RKO (cell line): ENCODE measurements around the gene KCNIP3.
A peak's percentile ranks its signal among the peaks of the same experiment; 100 is the strongest.
"Not testable (repeated sequence)": the region's sequence is repeated elsewhere in the genome, so short reads cannot be mapped to it uniquely, and the experiment has no call there.

Source experiments
- DNase-seq: peaks from one replicate; pipeline ENCODE4 v3.0.0-alpha.2; 2016; ENCODE audit warnings: low spot score

KCNIP3 gene

DNA sequence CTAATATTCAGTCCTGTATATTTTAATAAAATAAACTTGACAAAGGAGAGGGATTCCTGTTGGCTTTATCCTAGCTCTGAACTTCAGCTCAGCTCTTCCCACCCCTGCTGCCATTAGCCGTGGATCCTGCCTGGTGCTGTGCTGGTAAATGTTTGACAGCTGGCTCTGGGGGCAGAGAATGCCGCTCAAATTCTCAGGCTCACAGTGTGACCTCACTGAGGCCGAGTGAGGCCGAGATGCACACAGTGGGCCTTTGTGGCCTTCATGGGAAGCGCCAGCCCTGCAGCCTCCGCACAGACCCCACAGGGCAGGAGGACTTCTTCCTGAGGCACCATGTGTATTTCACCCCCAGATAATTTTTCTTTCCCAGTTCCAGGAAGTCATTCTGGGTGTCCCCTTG lies 88.9 kb downstream of the KCNIP3 start:
- no peak for DNase-seq

DNA sequence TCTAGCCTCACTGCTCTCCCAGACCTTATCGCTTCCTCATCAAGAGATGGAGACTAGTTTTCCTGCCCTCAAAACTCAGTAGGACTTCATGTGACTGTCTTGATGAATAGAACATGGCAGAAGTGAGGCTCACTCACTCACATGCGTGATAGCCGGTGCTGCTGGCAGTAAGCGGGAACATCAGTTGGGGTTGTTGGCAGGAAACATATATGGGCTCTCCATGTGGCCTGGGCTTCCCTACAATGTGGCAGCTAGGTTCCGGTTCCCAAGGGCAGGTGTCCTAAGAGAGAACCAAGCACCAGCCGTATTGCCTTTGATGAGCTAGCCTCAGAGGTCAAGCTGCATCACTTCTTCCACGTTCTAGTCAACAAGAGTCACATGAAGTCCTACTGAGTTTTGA lies 90.2 kb downstream of the KCNIP3 start:
- no peak for DNase-seq

DNA sequence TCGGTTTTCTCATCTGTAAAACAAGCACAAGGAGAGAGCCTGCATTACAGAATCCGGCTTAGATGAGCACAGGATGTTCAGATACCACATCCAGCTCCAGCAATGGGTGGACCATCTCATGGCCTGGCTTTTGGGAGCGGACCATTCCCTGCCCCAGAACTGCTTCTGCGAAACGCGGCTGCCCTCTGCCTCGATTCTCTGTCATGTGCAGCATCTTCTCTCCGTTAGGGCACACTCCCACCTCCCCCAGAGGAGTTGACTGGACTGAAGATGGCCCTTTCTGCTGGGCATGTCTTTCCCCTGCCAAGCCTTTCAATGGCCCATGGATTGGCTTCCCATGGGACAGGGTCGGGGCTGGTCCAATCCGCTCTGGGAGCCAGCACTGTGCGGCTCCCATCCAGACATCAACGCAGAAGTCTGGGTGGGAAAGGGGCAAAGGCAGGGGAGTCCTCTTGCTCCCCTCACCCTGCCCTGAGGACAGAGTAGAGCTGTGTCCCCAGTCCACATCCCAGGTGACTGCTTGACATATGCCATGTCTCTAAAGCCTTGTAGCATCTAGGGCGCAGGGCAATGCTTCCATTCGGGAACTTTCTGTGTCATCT lies 91.0 kb downstream of the KCNIP3 start:
- DNase-seq = no peak

DNA sequence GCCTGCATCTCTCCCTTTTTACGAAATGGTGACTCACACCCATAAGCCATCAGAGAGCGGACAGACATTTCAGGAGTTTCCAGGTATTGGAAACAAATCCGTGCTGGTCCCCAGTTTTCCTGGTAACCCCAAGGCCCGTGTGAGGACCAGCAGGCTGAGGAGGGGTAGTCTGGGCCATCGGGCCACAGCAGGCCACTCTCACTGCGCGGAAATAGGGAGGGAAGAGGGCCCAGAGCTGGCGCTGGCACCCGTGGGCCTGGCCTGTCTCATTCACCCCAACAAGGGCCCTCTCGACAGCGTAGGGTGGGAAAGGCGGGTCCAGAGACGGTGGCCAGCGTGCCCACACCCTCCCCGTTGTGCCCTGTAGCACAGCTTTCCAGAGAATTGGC lies 91.7 kb downstream of the KCNIP3 start:
- DNase-seq = no peak

DNA sequence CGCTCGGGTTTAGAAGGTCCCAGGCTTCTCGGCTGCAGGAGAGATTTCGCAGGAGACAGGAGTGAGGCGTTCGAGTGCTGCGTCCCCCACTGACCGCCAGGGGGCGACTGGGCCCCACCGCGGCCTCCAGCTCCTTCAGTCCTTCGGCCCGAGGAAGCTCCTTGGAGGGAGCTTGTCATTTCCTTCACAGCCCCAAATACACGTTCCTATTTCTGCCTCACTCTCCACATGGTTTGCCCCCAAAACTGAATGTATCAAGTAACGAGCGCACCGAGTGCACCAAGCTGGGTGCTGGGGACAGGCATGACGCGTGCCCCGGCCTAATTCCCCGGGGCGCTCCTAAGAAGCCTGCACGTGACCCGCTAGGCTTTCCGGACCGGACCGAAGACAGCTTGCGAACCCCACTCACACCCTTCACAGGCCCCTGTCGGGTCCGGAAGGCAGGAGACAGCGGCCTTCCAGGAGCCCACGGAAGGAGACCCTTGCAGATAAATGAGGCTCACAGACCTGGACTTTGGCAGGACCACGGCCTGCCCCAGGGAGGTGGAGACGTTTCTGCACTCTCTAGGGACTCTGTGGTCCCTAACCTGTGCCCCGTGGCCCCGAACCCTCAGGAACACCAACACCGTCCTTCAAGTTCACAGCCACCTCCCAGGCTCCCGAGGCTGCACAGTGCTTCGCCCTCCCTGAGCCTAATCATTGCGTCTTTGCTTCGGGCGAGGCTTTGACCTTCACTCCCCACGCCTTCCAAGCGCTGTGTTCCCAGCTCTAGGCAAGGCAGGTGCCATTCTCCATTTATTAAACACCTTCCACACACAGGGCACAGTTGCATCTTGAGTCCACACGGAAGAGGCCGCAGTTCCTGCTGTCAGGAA lies 92.3 kb downstream of the KCNIP3 start:
- DNase-seq = peak; percentile 59

DNA sequence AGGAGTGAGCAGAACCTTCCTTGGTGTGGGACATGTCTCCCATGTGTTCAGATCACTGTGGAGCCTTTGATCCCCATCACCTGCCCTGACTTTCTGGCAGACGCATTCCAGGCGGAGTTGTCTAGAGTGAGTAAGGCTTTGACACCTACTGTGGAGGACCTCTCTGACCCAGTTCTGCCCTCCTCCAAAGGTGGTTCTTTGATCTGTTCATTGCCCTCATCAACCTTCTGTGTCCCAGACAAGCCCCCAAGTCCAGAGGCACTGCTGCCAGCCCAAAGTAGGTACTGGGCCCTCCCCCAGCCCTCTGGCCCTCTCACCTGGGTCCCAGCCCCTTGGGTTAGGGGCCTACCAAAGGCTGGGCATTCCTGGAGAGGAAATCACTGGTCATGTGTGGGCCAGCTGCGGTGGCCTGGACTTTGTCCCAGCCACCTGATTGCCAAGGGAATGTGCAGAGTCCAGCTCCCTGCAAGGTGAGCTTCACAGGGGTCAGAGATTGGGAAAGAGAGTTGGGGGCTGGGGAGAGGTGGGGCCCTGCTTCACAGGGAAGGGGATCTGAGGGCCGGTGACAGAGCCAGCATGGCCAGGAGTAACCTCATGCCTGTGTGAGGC lies 93.2 kb downstream of the KCNIP3 start:
- no peak for DNase-seq

DNA sequence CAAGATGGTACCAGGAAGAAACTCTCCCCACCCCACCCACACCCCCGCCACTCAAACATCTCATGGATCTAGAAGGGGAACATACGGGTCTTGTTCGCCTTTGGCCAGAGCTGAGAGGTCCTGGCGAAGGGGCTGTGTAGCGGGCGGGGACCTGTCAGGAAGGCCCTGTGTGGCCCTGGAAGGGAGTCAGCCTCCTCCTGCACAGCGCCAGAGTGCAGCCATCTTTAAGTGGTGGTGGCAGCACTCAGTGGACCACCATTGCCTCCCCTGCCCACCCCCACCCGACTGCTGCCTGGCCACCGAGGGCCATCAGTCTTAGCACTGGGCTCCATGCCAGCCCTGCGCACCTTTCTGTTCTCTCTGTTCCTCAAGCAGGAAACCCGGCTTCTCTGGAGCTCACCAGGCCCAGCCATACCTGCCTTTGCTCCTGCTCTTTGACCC lies 93.8 kb downstream of the KCNIP3 start:
- no peak for DNase-seq

DNA sequence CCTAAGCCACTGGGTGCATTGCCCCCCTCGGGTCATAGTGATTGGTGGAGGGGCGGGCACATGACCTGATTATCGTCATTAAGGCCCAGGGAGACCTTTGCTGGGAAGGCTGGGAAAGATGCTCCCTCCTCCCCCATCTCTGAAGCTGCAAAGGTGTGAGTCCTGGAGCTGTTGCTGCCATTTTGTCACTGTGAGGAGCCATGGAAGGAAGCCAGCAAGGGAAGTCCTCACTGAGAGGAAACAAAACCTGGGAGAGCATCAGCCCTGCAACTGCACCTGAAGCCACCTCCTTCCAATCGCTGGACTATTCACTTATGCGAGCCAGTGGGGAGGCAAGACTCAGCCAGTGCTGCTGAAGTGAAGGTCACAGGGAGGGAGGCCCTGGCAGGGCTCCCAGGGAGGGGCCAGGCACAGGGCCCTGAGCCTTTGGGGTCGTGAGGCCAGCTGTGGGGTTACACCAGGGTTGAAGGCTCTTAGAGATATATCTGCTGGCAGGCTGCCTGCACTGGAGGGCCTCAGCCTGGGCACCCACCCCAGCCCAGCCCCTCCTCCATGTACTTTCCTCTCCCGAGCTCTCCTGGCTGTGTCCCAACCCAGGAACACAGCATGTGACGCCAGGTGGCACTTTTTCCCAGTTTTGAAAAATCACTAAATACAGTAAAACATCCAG lies 94.6 kb downstream of the KCNIP3 start:
- no peak for DNase-seq

DNA sequence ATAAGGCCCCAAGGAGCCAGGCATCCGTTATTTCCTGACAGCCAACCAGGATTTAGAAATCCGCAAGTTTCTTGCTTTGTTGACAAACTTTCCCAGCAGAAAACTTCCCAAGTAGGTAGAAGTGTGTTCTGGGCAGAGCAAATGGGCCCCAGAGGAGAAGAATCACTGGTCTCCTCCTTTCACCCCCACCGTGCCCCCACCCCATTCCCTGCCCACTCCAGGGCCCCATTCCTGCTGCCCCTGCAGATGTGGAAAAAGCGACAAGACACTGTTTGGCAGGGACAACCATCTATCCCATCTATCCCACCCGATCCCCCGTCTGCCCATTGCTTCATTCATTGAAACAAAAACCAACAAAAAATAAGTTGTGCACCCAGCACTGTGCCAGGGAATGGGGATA lies 95.2 kb downstream of the KCNIP3 start:
- no peak for DNase-seq

DNA sequence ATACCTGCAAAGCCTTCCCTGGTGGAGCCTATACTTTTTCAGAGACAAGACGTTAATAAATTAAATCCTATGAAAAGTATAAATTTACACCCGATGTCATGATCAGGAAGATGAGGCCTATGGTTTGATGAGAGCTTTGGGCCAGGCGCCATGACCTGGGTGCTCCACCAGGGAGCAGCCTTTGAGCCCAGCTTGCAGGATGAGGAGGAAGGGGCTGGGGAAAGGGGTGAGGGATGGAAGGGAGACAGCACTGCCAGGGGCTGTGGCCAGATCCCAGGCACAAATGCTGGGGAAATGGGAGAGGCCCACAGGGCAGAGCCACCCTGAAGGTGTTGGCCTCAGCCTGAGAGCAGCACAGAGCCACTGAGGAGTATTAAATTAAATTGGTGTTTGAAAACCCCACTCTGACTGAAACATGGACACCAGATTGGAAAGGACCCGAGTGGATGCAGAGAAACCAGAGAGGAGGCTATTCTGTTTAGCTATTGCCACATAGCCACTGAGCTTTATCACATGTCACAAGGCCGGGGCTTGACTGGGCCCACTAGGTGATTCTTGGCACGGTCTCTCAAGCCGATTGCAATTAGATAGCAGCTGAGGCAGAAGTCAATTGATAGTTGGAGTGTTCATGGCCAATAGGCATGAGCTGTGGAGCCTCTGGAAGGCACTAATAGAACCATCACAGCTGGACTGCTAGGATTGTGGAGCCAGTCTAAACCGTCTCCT lies 95.7 kb downstream of the KCNIP3 start:
- DNase-seq = no peak

DNA sequence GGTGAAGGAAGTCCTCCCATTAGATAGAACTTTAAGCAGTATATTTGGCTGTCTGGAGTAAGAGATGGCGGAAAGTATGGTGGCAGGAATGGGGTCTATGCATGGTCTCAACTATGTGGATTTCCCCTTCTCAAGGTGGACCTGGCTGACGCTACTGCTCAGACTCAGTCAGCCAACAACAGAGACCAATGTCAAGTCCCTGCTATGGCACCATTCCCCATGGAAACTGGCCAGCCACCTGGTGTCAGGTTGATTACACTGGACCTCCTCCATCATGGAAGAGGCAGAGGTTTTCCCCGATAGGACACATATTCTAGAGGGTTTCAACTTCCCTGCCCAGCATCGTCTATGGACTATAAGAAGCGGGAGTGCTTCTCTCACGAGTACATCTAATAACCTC lies 96.8 kb downstream of the KCNIP3 start:
- DNase-seq = no peak

DNA sequence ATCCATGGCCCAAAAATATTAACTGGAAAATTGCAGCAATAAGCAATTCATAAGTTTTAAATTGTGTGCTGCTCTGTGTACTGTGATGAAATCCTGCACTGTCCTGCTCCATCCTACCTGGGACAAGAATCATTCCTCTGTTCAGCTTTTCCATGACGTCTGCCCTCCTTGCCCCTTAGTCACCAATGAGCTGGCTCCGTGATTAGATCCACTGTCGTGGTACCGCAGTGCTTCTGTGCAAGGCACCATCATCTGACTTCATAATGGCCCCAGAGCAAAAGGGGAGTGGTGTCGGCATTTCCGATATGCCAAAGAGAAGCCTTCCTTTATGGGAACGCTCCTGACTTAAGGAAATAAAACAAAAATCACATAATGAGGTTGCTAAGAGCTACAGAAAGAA lies 101.9 kb downstream of the KCNIP3 start:
- no peak for DNase-seq

DNA sequence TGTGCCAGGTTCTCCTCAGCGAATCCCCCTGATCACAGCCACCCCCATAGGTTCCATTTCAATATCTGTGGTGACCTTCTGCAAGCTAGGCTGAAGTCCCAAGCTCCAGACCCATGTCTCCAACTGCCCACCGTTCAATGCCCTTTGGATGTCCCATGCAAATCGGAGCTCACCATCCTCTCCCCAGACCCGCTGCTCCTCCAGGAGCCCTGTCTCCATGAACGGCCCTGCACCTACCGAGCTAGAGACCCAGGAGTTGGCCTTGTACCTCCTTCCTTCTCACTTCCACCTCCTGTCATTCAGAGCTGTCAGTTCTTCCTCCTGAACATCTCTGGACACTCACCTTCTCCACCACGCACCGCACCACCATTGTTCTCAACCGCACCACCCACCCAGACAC lies 104.3 kb downstream of the KCNIP3 start:
- DNase-seq = no peak

DNA sequence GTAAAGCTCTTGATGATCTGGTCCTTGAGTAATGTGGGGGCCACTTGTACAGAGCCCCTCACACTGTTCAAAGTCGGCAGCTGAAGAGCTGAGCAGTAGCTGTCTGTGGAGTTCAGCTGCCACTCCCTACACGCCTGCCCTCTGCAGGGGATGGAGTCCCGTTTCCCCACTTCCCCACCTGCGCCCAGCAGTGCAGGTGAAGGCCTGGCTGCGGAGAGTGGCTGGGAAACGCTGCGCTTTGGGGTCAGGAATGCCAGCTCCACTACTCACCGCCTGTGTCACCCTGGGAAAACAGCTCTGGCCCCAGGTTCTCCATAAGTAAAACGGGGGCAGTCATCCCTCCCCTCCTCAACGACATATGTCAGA lies 104.8 kb downstream of the KCNIP3 start:
- not testable (repeated sequence) for DNase-seq

DNA sequence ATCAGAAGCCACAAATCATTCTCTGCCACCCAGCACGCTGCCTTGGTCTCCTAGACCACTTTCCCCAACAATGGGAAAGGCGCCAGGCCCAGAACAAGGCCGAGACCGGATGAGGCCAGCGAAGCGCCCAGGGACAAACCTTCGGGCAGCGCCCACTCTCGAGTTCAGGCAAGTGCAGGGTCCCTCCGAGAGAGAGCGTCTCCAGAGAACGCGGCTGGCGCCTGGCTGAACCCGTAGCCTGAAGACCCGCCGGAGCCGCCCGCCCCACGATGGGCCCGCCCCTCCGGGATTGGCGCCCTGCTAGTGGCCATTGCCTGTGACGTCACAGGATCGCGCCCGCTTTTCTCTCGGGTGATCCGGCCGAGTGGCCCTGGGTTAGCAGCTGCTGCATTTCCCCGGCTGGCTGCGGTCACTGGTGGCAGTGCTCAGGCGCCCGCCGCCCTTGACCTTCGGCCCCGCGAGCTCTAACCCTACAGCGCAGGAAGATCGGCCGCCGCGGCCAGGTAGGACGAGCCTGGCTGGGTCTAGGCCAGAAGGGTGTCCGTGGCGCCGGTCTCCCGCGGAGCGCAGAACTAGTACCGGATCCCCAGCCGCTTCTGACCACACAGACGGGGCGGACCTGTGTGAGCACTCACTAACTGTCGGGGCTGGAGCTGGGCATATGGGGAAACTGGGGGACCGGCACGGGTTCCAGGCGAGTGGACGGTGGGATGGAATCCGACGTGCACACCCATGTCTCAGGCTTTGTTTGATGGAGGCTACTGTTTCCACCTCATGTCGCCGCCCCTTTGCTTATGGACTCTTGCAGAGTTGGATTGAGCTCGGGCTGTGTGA lies 105.4 kb downstream of the KCNIP3 start, which contains the start of gene FAHD2A:
Gene FAHD2A (plus strand): TSS at position 339 of the 834 bp plus-strand sequence. CDS start 2,851 bp downstream, outside the sequence.
- peak; percentile 90 for DNase-seq

DNA sequence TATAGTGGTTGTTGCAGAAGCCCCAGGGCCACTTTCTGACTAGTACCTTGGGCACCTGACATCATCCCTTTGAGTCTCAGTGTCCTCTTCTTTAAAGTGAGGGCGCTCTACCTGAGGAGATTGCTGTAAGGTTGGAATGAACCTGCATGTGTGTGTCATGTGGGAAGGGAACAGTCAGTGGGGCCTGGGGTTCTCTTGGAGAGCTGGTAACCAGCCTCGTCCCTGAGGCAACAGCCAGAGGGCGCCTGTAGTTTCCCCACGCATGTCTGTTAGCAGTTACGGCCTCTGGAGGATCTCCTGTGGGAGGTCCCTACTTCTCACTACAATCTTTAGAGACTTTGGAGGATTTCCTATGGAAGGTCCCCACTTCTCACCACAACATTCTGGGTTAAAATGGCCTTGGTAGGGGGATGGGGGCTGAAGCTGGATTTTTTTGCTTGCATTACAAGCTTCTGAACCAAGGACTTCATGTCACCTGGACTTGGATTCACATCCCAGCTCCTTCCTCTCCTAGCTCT lies 106.1 kb downstream of the KCNIP3 start:
- DNase-seq = peak; percentile 51

DNA sequence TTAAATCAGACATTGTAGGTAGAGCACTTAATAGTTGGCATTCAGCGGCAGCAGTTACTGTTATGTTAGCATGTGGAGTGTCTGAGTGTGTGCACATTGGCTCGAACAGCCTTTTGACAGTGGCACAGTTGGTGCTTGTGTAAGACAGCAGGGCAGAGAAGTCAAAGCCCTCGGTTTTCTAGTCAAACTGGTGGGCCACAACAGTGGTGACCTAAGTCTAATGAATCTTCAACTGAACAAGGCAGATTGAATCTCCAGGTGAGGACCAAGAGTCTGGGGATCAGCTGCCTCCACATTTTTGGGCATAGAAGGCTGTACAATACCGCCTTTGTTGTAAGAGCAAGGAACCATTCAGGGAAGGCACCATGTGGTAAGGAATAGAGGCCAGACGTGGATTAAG lies 106.7 kb downstream of the KCNIP3 start:
- not testable (repeated sequence) for DNase-seq

DNA sequence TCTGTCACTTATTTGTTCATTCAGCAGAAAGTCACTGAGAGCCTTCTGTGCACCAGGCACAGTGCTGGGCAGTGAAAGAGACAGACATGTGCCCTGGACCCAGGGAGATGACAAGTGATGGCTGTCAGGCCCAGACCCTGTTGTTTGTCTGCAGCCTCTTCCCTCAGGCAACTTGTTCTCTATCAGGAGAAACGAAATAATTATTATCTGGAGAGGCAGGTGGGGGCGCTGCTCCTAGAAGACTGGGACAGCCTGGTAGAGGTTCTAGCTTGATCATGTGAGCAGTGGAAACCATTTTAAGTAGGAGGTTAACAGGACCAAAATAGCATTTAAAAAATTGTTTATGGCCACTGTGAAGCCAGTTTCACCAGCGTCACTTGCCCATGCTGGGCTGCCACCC lies 107.5 kb downstream of the KCNIP3 start:
- DNase-seq = peak; percentile 12

DNA sequence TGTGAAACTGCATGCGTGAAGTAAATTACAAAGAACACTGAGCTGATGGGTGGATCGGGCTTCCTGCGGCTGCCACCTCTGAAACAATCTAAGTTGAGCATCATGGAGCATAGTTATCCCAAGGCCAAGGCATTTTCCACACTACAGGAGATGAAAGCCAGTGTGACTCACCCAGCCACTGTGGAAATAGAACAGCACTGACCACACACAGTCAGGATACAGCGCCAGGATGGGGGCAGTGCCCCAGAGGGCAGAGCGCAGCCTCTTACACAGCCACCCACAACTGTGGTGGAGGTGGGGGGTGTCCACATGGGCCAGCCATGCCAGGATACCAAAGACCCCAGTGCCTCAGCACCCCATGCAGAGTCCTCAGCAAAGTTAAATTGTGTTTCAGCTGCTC lies 114.1 kb downstream of the KCNIP3 start:
- not testable (repeated sequence) for DNase-seq

DNA sequence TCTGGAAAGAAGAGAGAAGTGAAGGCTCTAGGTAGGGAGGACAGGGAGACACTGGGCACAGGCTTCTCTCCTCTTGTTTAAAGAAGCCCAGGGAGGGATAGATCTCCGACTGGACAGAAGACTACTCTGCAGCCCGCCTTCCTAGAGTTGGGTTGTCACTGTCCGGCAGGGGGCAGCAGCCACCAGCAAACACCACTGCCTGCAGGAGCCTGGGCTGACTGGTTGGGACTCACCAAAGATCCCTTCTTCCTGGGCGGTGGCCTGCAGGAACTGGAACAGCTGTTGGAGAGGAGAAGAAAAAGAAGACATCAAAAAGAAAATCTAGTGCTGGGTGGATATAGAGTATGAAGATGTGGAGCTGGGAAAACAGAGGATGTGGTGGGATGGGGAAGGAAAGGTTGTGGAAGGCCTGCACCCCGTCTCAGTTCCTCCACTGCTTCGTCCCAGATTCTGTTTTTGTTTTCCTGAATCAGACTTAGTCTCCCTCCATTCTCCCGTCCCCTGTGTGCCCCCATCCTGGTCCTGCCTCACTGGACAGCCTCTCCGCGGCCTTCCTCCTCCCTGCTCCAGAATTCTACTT lies 117.0 kb downstream of the KCNIP3 start:
- peak; percentile 65 for DNase-seq
